Stomach smooth muscle (tissue), 2 donors: Measurements from ENCODE around the gene LRP2.

ENCODE experiments used
- H3K27ac ChIP-seq: one replicate; pipeline ENCODE4 v1.7.0; 2013; ENCODE audit warnings: mild to moderate bottlenecking, low read length, inconsistent platforms
- H3K27me3 ChIP-seq, 2 donors: one replicate each; pipeline ENCODE4 v1.7.0; 2013; ENCODE audit warnings: low read length in 2 of 2; ENCODE audit not compliant: insufficient read depth in 2 of 2, control insufficient read depth in 1 of 2
- H3K36me3 ChIP-seq, 2 donors: one replicate each; pipeline ENCODE4 v1.7.0; 2013; ENCODE audit warnings: low read length in 2 of 2; ENCODE audit not compliant: control insufficient read depth in 2 of 2, insufficient read depth in 2 of 2
- H3K4me1 ChIP-seq: one replicate; pipeline ENCODE4 v1.7.0; 2013; ENCODE audit warnings: low read length; ENCODE audit not compliant: control insufficient read depth, insufficient read depth
- H3K4me3 ChIP-seq, 2 donors: one replicate each; pipeline ENCODE4 v1.7.0; 2013; ENCODE audit warnings: low read length in 2 of 2
- H3K9ac ChIP-seq, 2 donors: one replicate each; pipeline ENCODE4 v1.7.0; 2013; ENCODE audit warnings: low read length in 2 of 2, mild to moderate bottlenecking in 1 of 2
- H3K9me3 ChIP-seq, 2 donors: one replicate each; pipeline ENCODE4 v1.7.0; 2013; ENCODE audit warnings: low read length in 2 of 2; ENCODE audit not compliant: control insufficient read depth in 2 of 2
- donor health status: healthy.
- donor health status: Pancreatic carcinoma.

The LRP2 gene

GRCh38 chr2:169203952-169204351 is 158.4 kb downstream of the LRP2 start:
- Histone ChIP-seq H3K27me3 (no peaks in the 10 kb centered on the region), H3K4me1 (no peaks in the 10 kb centered on the region), H3K36me3 (no peaks in the 10 kb centered on the region), H3K9me3 (no peaks in the 10 kb centered on the region), H3K9ac (no peak overlapping the region), H3K4me3 (no peak overlapping the region), H3K27ac (no peak overlapping the region)

- Histone ChIP-seq H3K36me3 (no peaks in the 10 kb centered on the region), H3K4me3 (no peak overlapping the region), H3K27ac (no peak overlapping the region), H3K4me1 (no peaks in the 10 kb centered on the region), H3K9ac (no peak overlapping the region), H3K9me3 (no peaks in the 10 kb centered on the region), H3K27me3 (no peaks in the 10 kb centered on the region)
Measured at GRCh38 chr2:169200756-169201155, 161.6 kb downstream of the LRP2 start.

- H3K27ac ChIP-seq, result no peak overlapping the region
- no peaks in the 10 kb centered on the region for H3K4me1 ChIP-seq
- no peak overlapping the region for H3K9ac ChIP-seq
- no peaks in the 10 kb centered on the region for H3K9me3 ChIP-seq
- H3K4me3 ChIP-seq, result no peak overlapping the region
- no peaks in the 10 kb centered on the region for H3K27me3 ChIP-seq
- H3K36me3 ChIP-seq, result no peaks in the 10 kb centered on the region
Measured at GRCh38 chr2:169193618-169194017, 168.7 kb downstream of the LRP2 start.

- H3K9ac ChIP-seq, result no peak overlapping the region
- no peaks in the 10 kb centered on the region for H3K27me3 ChIP-seq
- no peaks in the 10 kb centered on the region for H3K9me3 ChIP-seq
- H3K4me1 ChIP-seq, result no peaks in the 10 kb centered on the region
- no peak overlapping the region for H3K27ac ChIP-seq
- H3K4me3 ChIP-seq, result no peak overlapping the region
- H3K36me3 ChIP-seq, result no peaks in the 10 kb centered on the region
Measured at GRCh38 chr2:169190197-169190775, 172.0 kb downstream of the LRP2 start.

DNA sequence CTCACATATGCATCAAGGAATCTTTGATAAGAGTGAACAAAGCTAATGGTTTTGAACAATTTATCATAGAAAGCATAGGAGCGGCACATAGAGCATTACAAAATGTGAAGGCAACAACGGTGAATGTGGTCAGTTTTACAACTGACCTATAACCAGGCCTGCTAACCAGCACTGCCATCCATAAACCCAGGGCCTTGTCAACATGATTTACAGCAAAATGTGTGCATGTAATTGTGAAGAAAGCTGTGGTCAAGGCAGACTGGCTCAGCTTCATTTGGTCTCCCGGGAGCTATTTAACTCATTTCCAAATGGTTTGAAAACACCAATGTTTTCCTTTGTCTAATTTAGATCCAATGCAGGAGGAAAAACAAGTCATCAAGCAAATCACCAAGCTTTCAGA is 173.2 kb downstream of the LRP2 start:
- no peaks in the 10 kb centered on the region for H3K9me3 ChIP-seq
- H3K36me3 ChIP-seq, result no peaks in the 10 kb centered on the region
- H3K9ac ChIP-seq, result no peak overlapping the region
- no peak overlapping the region for H3K4me3 ChIP-seq
- no peaks in the 10 kb centered on the region for H3K4me1 ChIP-seq
- no peaks in the 10 kb centered on the region for H3K27me3 ChIP-seq
- H3K27ac ChIP-seq, result no peak overlapping the region

- Histone ChIP-seq H3K27ac (no peak overlapping the region), H3K4me3 (no peak overlapping the region), H3K9ac (no peak overlapping the region), H3K36me3 (no peaks in the 10 kb centered on the region), H3K27me3 (no peaks in the 10 kb centered on the region), H3K4me1 (no peaks in the 10 kb centered on the region), H3K9me3 (no peaks in the 10 kb centered on the region)
Measured at GRCh38 chr2:169185711-169186110, 176.6 kb downstream of the LRP2 start.

GRCh38 chr2:169184074-169184473 is 178.3 kb downstream of the LRP2 start:
- H3K27ac ChIP-seq, result no peak overlapping the region
- H3K4me1 ChIP-seq, result no peaks in the 10 kb centered on the region
- no peaks in the 10 kb centered on the region for H3K9me3 ChIP-seq

DNA sequence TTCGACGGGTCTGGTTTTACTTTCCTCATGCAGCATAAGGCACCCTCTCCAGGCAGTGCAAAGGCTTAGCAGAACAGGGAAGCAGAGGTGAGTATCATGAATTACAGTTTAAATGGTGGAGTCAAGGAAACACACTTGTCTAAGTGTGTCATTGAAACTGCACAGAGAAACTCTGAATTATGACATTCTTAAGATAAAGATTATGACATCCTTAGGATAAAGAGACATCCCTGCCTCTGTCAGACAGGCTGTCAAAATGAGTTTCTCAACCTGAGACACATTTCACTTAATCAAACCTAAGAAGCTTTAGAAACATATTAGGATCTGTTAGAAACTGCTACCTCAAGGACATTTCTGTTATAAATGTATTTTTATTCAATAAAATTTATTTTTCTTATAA is 179.8 kb downstream of the LRP2 start:
- Histone ChIP-seq H3K27ac (no peak overlapping the region), H3K9ac (no peak overlapping the region), H3K27me3 (no peaks in the 10 kb centered on the region), H3K4me1 (no peaks in the 10 kb centered on the region), H3K4me3 (no peak overlapping the region), H3K36me3 (no peaks in the 10 kb centered on the region), H3K9me3 (no peaks in the 10 kb centered on the region)

More at GRCh38 chr2:169184074-169184473, 178.3 kb downstream of the LRP2 start:
- no peak overlapping the region for H3K9ac ChIP-seq
- no peaks in the 10 kb centered on the region for H3K27me3 ChIP-seq
- H3K36me3 ChIP-seq, result no peaks in the 10 kb centered on the region
- H3K4me3 ChIP-seq, result no peak overlapping the region

- Histone ChIP-seq H3K27me3 (no peaks in the 10 kb centered on the region), H3K4me3 (no peak overlapping the region), H3K27ac (no peak overlapping the region), H3K4me1 (no peaks in the 10 kb centered on the region), H3K36me3 (no peaks in the 10 kb centered on the region), H3K9me3 (no peaks in the 10 kb centered on the region), H3K9ac (no peak overlapping the region)
Measured at GRCh38 chr2:169178804-169179390, 183.4 kb downstream of the LRP2 start.

GRCh38 chr2:169178364-169178763 is 184.0 kb downstream of the LRP2 start:
- Histone ChIP-seq H3K4me3 (no peak overlapping the region), H3K4me1 (no peaks in the 10 kb centered on the region), H3K9me3 (no peaks in the 10 kb centered on the region), H3K9ac (no peak overlapping the region), H3K27me3 (no peaks in the 10 kb centered on the region), H3K36me3 (no peaks in the 10 kb centered on the region), H3K27ac (no peak overlapping the region)

DNA sequence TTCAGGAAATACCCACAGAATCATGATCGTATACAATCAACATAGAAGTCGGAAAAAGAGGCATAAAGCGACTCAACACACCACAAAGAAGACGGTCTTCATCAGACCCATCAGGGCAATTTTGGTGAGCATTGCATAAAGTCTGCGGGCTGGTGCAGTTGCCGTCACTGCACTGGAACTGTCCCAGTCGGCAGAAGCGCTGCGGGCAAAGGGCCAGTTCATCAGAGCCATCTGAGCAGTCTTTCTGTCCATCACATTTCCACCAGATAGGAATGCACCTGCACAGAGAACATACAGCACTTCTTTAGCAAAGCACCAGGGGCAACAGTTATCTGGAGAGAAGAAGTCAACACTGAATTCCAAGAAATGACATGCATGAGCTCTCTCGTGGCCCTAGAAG is 187.2 kb downstream of the LRP2 start:
- Histone ChIP-seq H3K27ac (no peak overlapping the region), H3K27me3 (no peaks in the 10 kb centered on the region), H3K4me1 (no peaks in the 10 kb centered on the region), H3K9me3 (no peaks in the 10 kb centered on the region), H3K36me3 (no peaks in the 10 kb centered on the region), H3K4me3 (no peak overlapping the region), H3K9ac (no peak overlapping the region)
